ENCODE results near the gene CATSPER4. TPM values are rescaled to one million over a fixed set of nuclear protein-coding genes. Genes with fewer than 3 reads are reported as not detected.

CATSPER4 gene
- total and polyA plus RNA-seq, 2 experiments from 2014 or later = 0.50 TPM; not detected in 1

GRCh38 chr1:26158908-26159742 lies 31.3 kb upstream of the CATSPER4 start, which contains the start of gene FAM110D:
Gene FAM110D, plus strand, starts transcription at chr1:26159079. Its CDS starts 2,213 bp downstream, at chr1:26161292.
- TF ChIP-seq CTCF (IDR thresholded peaks at IDR 0.05; ENCODE audit: low read depth, low read length) = no peak
- Histone ChIP-seq H3K9me3 (ENCODE audit: low read depth) (no peaks in the 10 kb centered on the region), H3K27ac (peak within 1 kb of the TSS; percentile 92), H3K4me3 (peak within 1 kb of the TSS; percentile 23), H3K36me3 (no peaks in the 10 kb centered on the region), H3K4me1 (ENCODE audit: low read depth) (peaks cover 67% of the 10 kb centered on the region), H3K27me3 (no peaks in the 10 kb centered on the region)
- DNase-seq (ENCODE audit: low read depth in 1 of 2, low spot score in 1 of 2) = peak in 1 of 2 donors; percentile 54

GRCh38 chr1:26159743-26160039 lies 30.7 kb upstream of the CATSPER4 start:
- no peaks in the 10 kb centered on the region for H3K9me3 ChIP-seq (ENCODE audit: low read depth)
- H3K4me1 ChIP-seq (ENCODE audit: low read depth) = peaks cover 68% of the 10 kb centered on the region
- no peak for TF ChIP-seq CTCF (IDR thresholded peaks at IDR 0.05; ENCODE audit: low read depth, low read length)
- peak overlapping the region; percentile 23 for H3K4me3 ChIP-seq
- peak overlapping the region; percentile 92 for H3K27ac ChIP-seq
- DNase-seq (ENCODE audit: low read depth in 1 of 2, low spot score in 1 of 2) = no peak
- H3K36me3 ChIP-seq = no peaks in the 10 kb centered on the region
- H3K27me3 ChIP-seq = no peaks in the 10 kb centered on the region

DNA sequence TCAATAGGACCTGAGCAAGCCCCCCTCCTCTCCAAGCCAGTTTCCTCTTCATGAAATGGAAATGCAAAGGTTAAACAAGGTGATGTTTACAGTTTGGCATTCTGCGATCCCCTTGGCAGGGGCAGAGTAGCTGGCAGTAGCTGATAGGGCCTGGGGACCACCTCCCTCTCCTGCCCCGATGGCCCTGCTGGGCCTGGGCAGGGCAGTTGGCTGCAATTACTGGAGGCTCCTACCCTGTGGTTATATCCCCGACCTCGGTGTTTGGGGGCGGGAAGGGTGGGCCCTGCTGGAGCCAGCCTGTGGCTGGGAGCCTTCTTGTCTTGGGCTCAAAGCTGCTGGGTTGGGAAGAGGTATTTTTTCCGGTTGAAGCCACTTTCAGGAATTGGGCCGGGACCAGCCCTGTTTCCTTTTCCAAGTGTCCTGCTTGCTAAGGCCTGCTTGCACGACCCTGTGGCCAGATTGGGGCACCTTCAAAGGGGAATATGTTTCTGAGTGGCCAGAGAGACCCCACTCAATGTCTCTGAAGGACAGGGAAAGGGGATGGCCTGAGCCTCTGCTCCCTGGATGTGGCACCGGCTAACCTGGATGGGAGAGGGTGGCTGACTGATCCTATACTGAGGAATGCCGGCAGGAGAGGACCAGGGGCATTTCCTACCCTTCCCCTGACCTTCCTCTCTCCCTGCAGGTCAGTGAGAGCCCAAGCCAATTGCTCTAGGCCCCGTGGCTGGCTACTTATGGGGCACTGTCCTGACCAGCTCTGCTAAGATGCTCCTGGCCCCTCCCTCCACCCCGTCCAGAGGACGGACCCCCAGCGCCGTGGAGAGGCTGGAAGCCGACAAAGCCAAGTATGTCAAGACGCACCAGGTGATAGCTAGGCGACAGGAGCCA lies 29.6 kb upstream of the CATSPER4 start:
- Histone ChIP-seq H3K36me3 (no peaks in the 10 kb centered on the region), H3K4me1 (ENCODE audit: low read depth) (peaks cover 61% of the 10 kb centered on the region), H3K4me3 (peak overlapping the region; percentile 21), H3K27me3 (no peaks in the 10 kb centered on the region), H3K27ac (peak overlapping the region; percentile 32), H3K9me3 (ENCODE audit: low read depth) (no peaks in the 10 kb centered on the region)
- no peak for DNase-seq (ENCODE audit: low read depth in 1 of 2, low spot score in 1 of 2)
- TF ChIP-seq CTCF (IDR thresholded peaks at IDR 0.05; ENCODE audit: low read depth, low read length) = no peak

GRCh38 chr1:26161415-26162219 lies 28.8 kb upstream of the CATSPER4 start:
- H3K27ac ChIP-seq = peak overlapping the region; percentile 32
- no peaks in the 10 kb centered on the region for H3K36me3 ChIP-seq
- peak; percentile 4 for TF ChIP-seq CTCF (IDR thresholded peaks at IDR 0.05; ENCODE audit: low read depth, low read length)
- H3K27me3 ChIP-seq = no peaks in the 10 kb centered on the region
- no peaks in the 10 kb centered on the region for H3K9me3 ChIP-seq (ENCODE audit: low read depth)
- peak; percentile 57 to 84 for DNase-seq (ENCODE audit: low read depth in 1 of 2, low spot score in 1 of 2)
- H3K4me1 ChIP-seq (ENCODE audit: low read depth) = peaks cover 54% of the 10 kb centered on the region
- H3K4me3 ChIP-seq = peak overlapping the region; percentile 21

DNA sequence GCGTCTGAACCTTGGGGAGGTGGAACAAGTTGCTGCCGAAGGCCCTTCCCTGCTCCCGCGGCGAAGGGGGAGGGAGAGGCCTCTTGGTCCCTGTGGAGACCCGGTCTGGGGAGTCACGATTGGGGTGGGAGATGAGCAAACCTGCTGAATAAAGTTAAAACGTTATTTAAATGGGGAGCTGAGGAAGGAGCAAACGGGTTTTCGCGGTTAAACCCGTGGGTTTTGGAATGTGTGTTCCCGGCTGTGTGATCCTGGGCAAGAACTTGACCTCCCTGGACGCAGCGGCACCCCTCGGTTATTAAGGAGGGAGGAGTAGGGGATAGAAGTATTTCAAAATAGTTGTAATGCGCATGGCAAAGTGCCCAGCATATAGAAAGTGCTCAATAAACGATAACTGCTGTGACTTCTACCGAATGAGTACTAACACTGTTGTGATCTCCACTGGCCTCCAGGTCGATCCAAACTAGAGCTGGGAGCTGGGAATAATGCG lies 28.1 kb upstream of the CATSPER4 start:
- H3K9me3 ChIP-seq (ENCODE audit: low read depth) = no peaks in the 10 kb centered on the region
- no peak for DNase-seq (ENCODE audit: low read depth in 1 of 2, low spot score in 1 of 2)
- H3K4me3 ChIP-seq = peak overlapping the region; percentile 21
- H3K36me3 ChIP-seq = no peaks in the 10 kb centered on the region
- H3K4me1 ChIP-seq (ENCODE audit: low read depth) = peaks cover 48% of the 10 kb centered on the region
- no peak overlapping the region for H3K27ac ChIP-seq
- H3K27me3 ChIP-seq = no peaks in the 10 kb centered on the region
- no peak for TF ChIP-seq CTCF (IDR thresholded peaks at IDR 0.05; ENCODE audit: low read depth, low read length)
